Mesenchymal stem cell (in vitro differentiated cells and primary cell): ENCODE data around the gene LRRN4.

Source experiments
- DNase-seq: peaks from one replicate; pipeline ENCODE4 v3.0.0-alpha.2; 2013
- H2AFZ ChIP-seq: one replicate; pipeline ENCODE4 v1.6.1; 2013; ENCODE audit warnings: low read depth, mild to moderate bottlenecking, control low read depth, inconsistent platforms, low read length, moderate library complexity
- H2AK5ac ChIP-seq: 2 replicates; pipeline ENCODE4 v1.6.1; 2013; ENCODE audit warnings: low read length, moderate library complexity, mild to moderate bottlenecking, inconsistent platforms; ENCODE audit not compliant: severe bottlenecking
- H2BK120ac ChIP-seq: one replicate; pipeline ENCODE4 v1.6.1; 2013; ENCODE audit warnings: low read depth, mild to moderate bottlenecking, inconsistent platforms, low read length, moderate library complexity
- H2BK12ac ChIP-seq, 2 experiments: one replicate each; pipeline ENCODE4 v1.6.1; 2013; ENCODE audit warnings: inconsistent platforms in 2 of 2, low read length in 2 of 2, mild to moderate bottlenecking in 2 of 2, moderate library complexity in 2 of 2, control low read depth in 1 of 2
- H2BK15ac ChIP-seq: one replicate; pipeline ENCODE4 v1.6.1; 2013; ENCODE audit warnings: mild to moderate bottlenecking, low read depth, inconsistent platforms; ENCODE audit not compliant: poor library complexity, severe bottlenecking
- H2BK5ac ChIP-seq: 2 replicates; pipeline ENCODE4 v1.6.1; 2013; ENCODE audit warnings: low read depth, mild to moderate bottlenecking, low read length, control low read depth, inconsistent platforms; ENCODE audit not compliant: poor library complexity, severe bottlenecking
- H3K14ac ChIP-seq, 2 experiments: one replicate each; pipeline ENCODE4 v1.6.1; 2013; ENCODE audit warnings: inconsistent platforms in 2 of 2, low read length in 2 of 2, control low read depth in 1 of 2, mild to moderate bottlenecking in 1 of 2, moderate library complexity in 1 of 2
- H3K18ac ChIP-seq, 2 experiments: one replicate each; pipeline ENCODE4 v1.6.1; 2013; ENCODE audit warnings: inconsistent platforms in 2 of 2, low read length in 2 of 2, control low read depth in 1 of 2, low read depth in 1 of 2, mild to moderate bottlenecking in 1 of 2
- H3K23ac ChIP-seq, 2 experiments: one replicate each; pipeline ENCODE4 v1.6.1; 2013; ENCODE audit warnings: inconsistent platforms in 2 of 2, low read length in 2 of 2, mild to moderate bottlenecking in 2 of 2, moderate library complexity in 2 of 2, control low read depth in 1 of 2
- H3K27ac ChIP-seq: 2 replicates; pipeline ENCODE4 v1.5.1; 2013; ENCODE audit warnings: mild to moderate bottlenecking, moderate library complexity, low read length, control low read depth, inconsistent platforms; ENCODE audit not compliant: poor library complexity, severe bottlenecking
- H3K27me3 ChIP-seq, 2 experiments: 2 replicates each; pipeline versions ENCODE4 v1.6.1 to v1.7.0; 2013; ENCODE audit warnings: low read length in 2 of 2, mild to moderate bottlenecking in 2 of 2, moderate library complexity in 2 of 2, control low read depth in 1 of 2, inconsistent platforms in 1 of 2; ENCODE audit not compliant: control insufficient read depth in 1 of 2, insufficient read depth in 1 of 2
- H3K36me3 ChIP-seq, 2 experiments: 2 replicates each; pipeline versions ENCODE4 v1.6.1 to v1.7.0; 2013; ENCODE audit warnings: low read length in 2 of 2, control low read depth in 1 of 2, inconsistent platforms in 1 of 2, low read depth in 1 of 2, mild to moderate bottlenecking in 1 of 2; ENCODE audit not compliant: insufficient read depth in 2 of 2, control insufficient read depth in 1 of 2
- H3K4ac ChIP-seq, 2 experiments: one replicate each; pipeline ENCODE4 v1.6.1; 2013; ENCODE audit warnings: inconsistent platforms in 2 of 2, low read length in 2 of 2, mild to moderate bottlenecking in 2 of 2, moderate library complexity in 2 of 2, control low read depth in 1 of 2, low read depth in 1 of 2
- H3K4me1 ChIP-seq: 2 replicates; pipeline ENCODE4 v1.6.1; 2013; ENCODE audit warnings: low read depth, low read length, control low read depth; ENCODE audit not compliant: control insufficient read depth, insufficient read depth
- H3K4me2 ChIP-seq: 2 replicates; pipeline ENCODE4 v1.6.1; 2013; ENCODE audit warnings: low read length, mild to moderate bottlenecking, inconsistent platforms; ENCODE audit not compliant: poor library complexity, severe bottlenecking
- H3K4me3 ChIP-seq, 2 experiments: 2 replicates each; pipeline versions ENCODE4 v1.5.1 to v1.7.0; 2013; ENCODE audit warnings: low read length in 2 of 2, mild to moderate bottlenecking in 2 of 2, control low read depth in 1 of 2, low read depth in 1 of 2; ENCODE audit not compliant: insufficient read depth in 1 of 2
- H3K79me1 ChIP-seq: replicated peaks from 2 replicates; pipeline ENCODE4 v1.6.1; 2013; ENCODE audit warnings: mild to moderate bottlenecking, control low read depth, low read length, inconsistent platforms; ENCODE audit not compliant: poor library complexity, severe bottlenecking
- H3K9ac ChIP-seq: 2 replicates; pipeline ENCODE4 v1.7.0; 2013; ENCODE audit warnings: mild to moderate bottlenecking, low read length, moderate library complexity
- H3K9me3 ChIP-seq: 2 replicates; pipeline ENCODE4 v1.7.0; 2013; ENCODE audit warnings: mild to moderate bottlenecking, low read length; ENCODE audit not compliant: control insufficient read depth
- H4K8ac ChIP-seq: one replicate; pipeline ENCODE4 v1.6.1; 2013; ENCODE audit warnings: inconsistent platforms, mild to moderate bottlenecking, low read length, moderate library complexity
- H4K91ac ChIP-seq: one replicate; pipeline ENCODE4 v1.6.1; 2013; ENCODE audit warnings: mild to moderate bottlenecking, low read length, inconsistent platforms
- WGBS: methylation state at CpG from one replicate; pipeline ENCODE4 v1.1.7; 2013; ENCODE audit warnings: mixed read lengths; 5-methylcytosine and 5-hydroxymethylcytosine counted together

LRRN4 gene

DNA sequence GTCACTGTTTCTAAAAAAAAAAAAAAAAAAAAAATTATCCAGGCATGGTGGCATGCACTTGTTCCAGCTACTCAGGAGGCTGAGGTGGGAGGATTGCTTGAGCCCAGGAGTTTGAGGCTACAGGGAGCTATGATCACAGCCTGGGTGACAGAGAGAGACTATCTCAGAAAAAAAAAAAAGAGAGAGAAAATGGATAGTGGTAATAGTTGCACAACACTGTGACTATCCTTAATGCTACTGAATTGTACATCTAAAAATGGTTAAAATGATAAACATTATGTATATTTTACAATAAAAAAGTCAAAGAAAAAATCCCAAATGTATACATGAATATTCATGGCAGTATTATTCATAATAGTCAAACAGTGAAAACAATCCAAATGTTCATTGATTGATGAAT is 46.0 kb upstream of the LRRN4 start:
- no peak overlapping the region for H3K18ac ChIP-seq
- H4K91ac ChIP-seq = no peak overlapping the region
- no peak overlapping the region for H2BK15ac ChIP-seq
- no peak overlapping the region for H2BK12ac ChIP-seq
- no peaks in the 10 kb centered on the region for H3K4me1 ChIP-seq
- H2AFZ ChIP-seq = no peak overlapping the region
- no peak overlapping the region for H3K14ac ChIP-seq
- H3K27me3 ChIP-seq = no peaks in the 10 kb centered on the region
- H3K9ac ChIP-seq = no peak overlapping the region
- no peak overlapping the region for H2BK120ac ChIP-seq
- H3K27ac ChIP-seq = no peak overlapping the region
- no peaks in the 10 kb centered on the region for H3K79me1 ChIP-seq
- no peak overlapping the region for H4K8ac ChIP-seq
- no peak overlapping the region for H3K4me2 ChIP-seq
- no peak for DNase-seq
- H3K23ac ChIP-seq = no peak overlapping the region
- no peak overlapping the region for H3K4ac ChIP-seq
- H2BK5ac ChIP-seq = no peak overlapping the region
- H3K9me3 ChIP-seq = no peaks in the 10 kb centered on the region
- H3K4me3 ChIP-seq = no peak overlapping the region
- H3K36me3 ChIP-seq = peaks cover 0 to 45% of the 10 kb centered on the region in 2 experiments
- H2AK5ac ChIP-seq = no peak overlapping the region

DNA sequence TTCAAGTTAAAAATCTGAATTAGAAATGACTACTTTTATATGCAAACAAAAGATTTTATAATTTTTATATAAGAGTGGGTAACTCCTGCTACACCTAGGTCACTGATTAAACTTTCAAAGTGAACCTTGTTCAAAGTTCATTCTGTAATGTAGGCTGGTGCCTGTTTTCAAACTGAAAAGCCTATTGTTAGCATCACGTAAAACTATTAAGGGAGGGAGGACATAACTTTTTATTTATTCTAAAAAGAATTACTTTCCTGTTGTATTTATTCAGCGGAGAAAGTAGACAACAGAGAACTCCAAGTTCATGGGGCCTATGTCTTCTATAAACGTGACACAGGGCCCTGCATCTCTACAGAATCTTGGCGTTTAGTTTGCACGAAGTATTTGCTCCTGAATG is 41.5 kb upstream of the LRRN4 start:
- no peak overlapping the region for H2BK120ac ChIP-seq
- no peak overlapping the region for H3K4me2 ChIP-seq
- no peak overlapping the region for H3K23ac ChIP-seq
- no peak overlapping the region for H3K14ac ChIP-seq
- H3K4me3 ChIP-seq = no peak overlapping the region
- H2BK15ac ChIP-seq = no peak overlapping the region
- H3K36me3 ChIP-seq = peaks cover 0 to 65% of the 10 kb centered on the region in 2 experiments
- H3K27ac ChIP-seq = no peak overlapping the region
- 98% methylated on average over 2 of the region's 5 CpGs for WGBS
- no peaks in the 10 kb centered on the region for H3K9me3 ChIP-seq
- H3K27me3 ChIP-seq = no peaks in the 10 kb centered on the region
- H2AFZ ChIP-seq = no peak overlapping the region
- no peak overlapping the region for H3K4ac ChIP-seq
- no peaks in the 10 kb centered on the region for H3K4me1 ChIP-seq
- H4K91ac ChIP-seq = no peak overlapping the region
- no peak overlapping the region for H2AK5ac ChIP-seq
- H3K9ac ChIP-seq = no peak overlapping the region
- DNase-seq = no peak
- no peak overlapping the region for H4K8ac ChIP-seq
- no peaks in the 10 kb centered on the region for H3K79me1 ChIP-seq
- H2BK12ac ChIP-seq = no peak overlapping the region
- H2BK5ac ChIP-seq = no peak overlapping the region
- no peak overlapping the region for H3K18ac ChIP-seq

DNA sequence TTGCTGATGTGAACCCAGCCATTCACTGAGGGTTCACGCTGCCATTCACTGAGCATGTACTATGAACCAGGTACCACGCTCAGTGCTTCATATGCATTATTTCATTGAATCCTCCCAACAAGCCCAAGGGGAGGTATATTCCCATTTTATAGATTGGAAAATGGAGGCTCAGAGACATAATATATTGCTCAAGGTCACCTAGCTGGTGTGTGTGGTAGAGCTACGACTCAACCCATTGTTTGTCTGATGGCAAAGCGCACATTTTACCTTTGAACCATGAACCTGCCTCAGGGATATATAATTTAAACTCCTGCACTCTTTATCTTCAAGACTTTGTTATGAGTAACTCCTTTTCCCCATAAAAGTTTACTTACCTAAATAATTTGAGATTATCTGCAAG is 40.7 kb upstream of the LRRN4 start:
- no peak overlapping the region for H2BK12ac ChIP-seq
- no peak overlapping the region for H3K14ac ChIP-seq
- H4K91ac ChIP-seq = no peak overlapping the region
- no peak overlapping the region for H3K4ac ChIP-seq
- H3K9me3 ChIP-seq = no peaks in the 10 kb centered on the region
- WGBS = 100% methylated on average over 3 of the region's 4 CpGs
- H3K27me3 ChIP-seq = no peaks in the 10 kb centered on the region
- no peak overlapping the region for H3K23ac ChIP-seq
- no peaks in the 10 kb centered on the region for H3K4me1 ChIP-seq
- no peak overlapping the region for H2AK5ac ChIP-seq
- no peak overlapping the region for H2AFZ ChIP-seq
- no peak overlapping the region for H4K8ac ChIP-seq
- no peak overlapping the region for H3K4me3 ChIP-seq
- H3K18ac ChIP-seq = no peak overlapping the region
- H3K79me1 ChIP-seq = no peaks in the 10 kb centered on the region
- H2BK5ac ChIP-seq = no peak overlapping the region
- no peak overlapping the region for H3K4me2 ChIP-seq
- no peak overlapping the region for H2BK120ac ChIP-seq
- H3K27ac ChIP-seq = no peak overlapping the region
- H2BK15ac ChIP-seq = no peak overlapping the region
- DNase-seq = no peak
- peaks cover 0 to 64% of the 10 kb centered on the region in 2 experiments for H3K36me3 ChIP-seq
- H3K9ac ChIP-seq = no peak overlapping the region

DNA sequence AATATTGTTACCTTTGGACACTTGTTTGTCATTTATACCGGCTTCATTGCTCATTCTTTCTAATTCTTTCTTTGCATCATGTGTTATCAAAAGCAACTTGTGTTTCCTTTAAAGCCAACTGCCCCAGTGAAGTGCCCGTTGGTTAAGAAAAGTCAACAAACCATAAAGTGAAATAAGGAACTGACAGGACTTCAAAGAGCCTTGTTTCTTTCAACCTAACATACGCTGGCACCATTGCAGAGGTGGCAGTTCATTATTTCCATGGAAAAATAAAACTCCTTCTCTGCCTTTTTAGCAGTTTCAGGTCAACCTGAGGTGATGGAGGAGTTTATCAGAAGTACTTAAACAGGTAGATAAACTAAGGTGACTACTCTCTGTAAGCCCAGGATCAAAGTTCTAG is 40.2 kb upstream of the LRRN4 start:
- no peak for DNase-seq
- Histone ChIP-seq H4K91ac (no peak overlapping the region), H3K27ac (no peak overlapping the region), H2BK15ac (no peak overlapping the region), H3K27me3 (no peaks in the 10 kb centered on the region), H2BK5ac (no peak overlapping the region), H2AK5ac (no peak overlapping the region), H3K14ac (no peak overlapping the region), H2AFZ (no peak overlapping the region), H3K9me3 (no peaks in the 10 kb centered on the region), H3K36me3 (peaks cover 0 to 69% of the 10 kb centered on the region in 2 experiments), H3K4ac (no peak overlapping the region), H4K8ac (no peak overlapping the region), H3K9ac (no peak overlapping the region), H3K23ac (no peak overlapping the region), H2BK120ac (no peak overlapping the region), H3K4me1 (no peaks in the 10 kb centered on the region), H2BK12ac (no peak overlapping the region), H3K79me1 (no peaks in the 10 kb centered on the region), H3K4me3 (no peak overlapping the region), H3K4me2 (no peak overlapping the region), H3K18ac (no peak overlapping the region)
- WGBS = over 99% methylated on average over 3 of the region's 3 CpGs
